Keratinocyte (primary cell): ENCODE measurements around the gene FAM136A. TPM values are rescaled to one million over a fixed set of nuclear protein-coding genes. Genes with fewer than 3 reads are reported as not detected.
"Not testable (repeated sequence)": the region's sequence is repeated elsewhere in the genome, so short reads cannot be mapped to it uniquely, and the experiment has no call there.

ENCODE experiments used
- DNase-seq: peaks from one replicate; pipeline ENCODE4 v3.0.0-alpha.2; 2011; ENCODE audit warnings: low read depth, missing footprints, low spot score
- FAIRE-seq: peaks from 2 replicates; lab custom pipeline; 2011; peaks lifted over from hg19 to GRCh38; lab: Jason Lieb, UNC
- H2AFZ ChIP-seq: 2 replicates; pipeline ENCODE4 v1.6.0; 2012; ENCODE audit warnings: low read length, control low read depth, inconsistent platforms; ENCODE audit not compliant: control insufficient read depth
- H3K27ac ChIP-seq: 2 replicates; pipeline ENCODE4 v1.5.1; 2011; ENCODE audit warnings: low read length; ENCODE audit not compliant: control insufficient read depth, insufficient read depth
- H3K27me3 ChIP-seq: 3 replicates; pipeline ENCODE4 v1.6.0; 2011; ENCODE audit warnings: low read length; ENCODE audit not compliant: control insufficient read depth, insufficient read depth; ENCODE audit errors: extremely low read depth
- H3K36me3 ChIP-seq, 2 experiments: 2 replicates in 1 of 2; 3 replicates in 1 of 2; pipeline ENCODE4 v1.5.1; 2011; ENCODE audit warnings: low read length in 2 of 2, mild to moderate bottlenecking in 1 of 2; ENCODE audit not compliant: control insufficient read depth in 2 of 2, insufficient read depth in 2 of 2; ENCODE audit errors: extremely low read depth in 1 of 2
- H3K4me1 ChIP-seq: 3 replicates; pipeline ENCODE4 v1.5.1; 2011; ENCODE audit warnings: low read length; ENCODE audit not compliant: control insufficient read depth, insufficient read depth; ENCODE audit errors: extremely low read depth
- H3K4me2 ChIP-seq: 3 replicates; pipeline ENCODE4 v1.6.0; 2011; ENCODE audit warnings: low read depth, low read length; ENCODE audit not compliant: control insufficient read depth, insufficient read depth; ENCODE audit errors: extremely low read depth
- H3K4me3 ChIP-seq, 3 experiments: fragments of 200-600 bp in 1 of 3; sonication (generic) in 1 of 3; 2 replicates in 2 of 3; 3 replicates in 1 of 3; pipeline ENCODE4 v1.5.1; 2011 to 2016; ENCODE audit warnings: low read length in 3 of 3, mild to moderate bottlenecking in 3 of 3, control low read depth in 2 of 3, inconsistent platforms in 1 of 3, low read depth in 1 of 3, mixed read lengths in 1 of 3, mixed run types in 1 of 3, moderate library complexity in 1 of 3; ENCODE audit not compliant: control insufficient read depth in 2 of 3, insufficient read depth in 2 of 3; ENCODE audit errors: extremely low read depth in 1 of 3
- H3K79me2 ChIP-seq: 2 replicates; pipeline ENCODE4 v1.6.0; 2012; ENCODE audit warnings: low read length; ENCODE audit not compliant: control insufficient read depth, insufficient read depth
- H3K9ac ChIP-seq: 3 replicates; pipeline ENCODE4 v1.6.0; 2011; ENCODE audit warnings: low read length; ENCODE audit not compliant: control insufficient read depth, insufficient read depth; ENCODE audit errors: extremely low read depth
- H3K9me1 ChIP-seq: 3 replicates; pipeline ENCODE4 v1.6.0; 2011; ENCODE audit warnings: low read length; ENCODE audit not compliant: control insufficient read depth, insufficient read depth; ENCODE audit errors: extremely low read depth
- H3K9me3 ChIP-seq: 2 replicates; pipeline ENCODE4 v1.5.1; 2012; ENCODE audit warnings: low read depth, low read length; ENCODE audit not compliant: control insufficient read depth
- H4K20me1 ChIP-seq: 3 replicates; pipeline ENCODE4 v1.6.0; 2011; ENCODE audit warnings: low read length; ENCODE audit not compliant: control insufficient read depth, insufficient read depth; ENCODE audit errors: extremely low read depth
- CTCF ChIP-seq, 3 experiments: IDR thresholded peaks in 1 of 3; conservative IDR thresholded peaks in 1 of 3; optimal IDR thresholded peaks in 1 of 3; 2 replicates in 2 of 3; 3 replicates in 1 of 3; pipeline versions ENCODE3 to v1.5.1; 2011; ENCODE audit warnings: low read length in 3 of 3, mild to moderate bottlenecking in 3 of 3, moderate library complexity in 2 of 3, control low read depth in 1 of 3, inconsistent platforms in 1 of 3; ENCODE audit not compliant: insufficient read depth in 2 of 3; ENCODE audit errors: extremely low read depth in 1 of 3
- EZH2 ChIP-seq: IDR thresholded peaks from one replicate; pipeline ENCODE4 v1.6.1; 2012; ENCODE audit warnings: inconsistent platforms, mild to moderate bottlenecking, low read length, moderate library complexity
- dilution Hi-C: fragments of 300-500 bp; cut with MboI; formaldehyde crosslinking; loops from one replicate; pipeline ENCODE4 v1.7.0; 2020; ENCODE audit warnings: low sequenced_read_pairs; ENCODE audit not compliant: extremely low pct_ligation_motif_present
- polyA plus RNA-seq, 5 experiments: library from polyadenylated mRNA; depleted of rRNA in 3 of 5; stranded (reverse) in 3 of 5; stranded (forward) in 1 of 5; unstranded in 1 of 5; fragments of >200 nt; gene quantifications; 1 replicate in 1 of 5; 2 replicates in 3 of 5; 3 replicates in 1 of 5; pipeline versions ENCODE4 v1.2.1 to v1.2.3, GENCODE V29; 2011 to 2012; ENCODE audit warnings: missing spikeins in 2 of 5, low read depth in 1 of 5, low replicate concordance in 1 of 5

FAM136A gene
- polyA plus RNA-seq, 1 donor (not counting 4 experiments of a cell fraction or from before 2014, with no cell fraction given), result 35.8 TPM

- FAIRE-seq (no peak), DNase-seq (no peak)
- dilution Hi-C loops, result loop anchor here (25.0 kb wide), 2 partner anchors 336 to 486 kb away; partner anchors contain the start of gene FIGLA
- H3K79me2 ChIP-seq, result peaks cover 12% of the 10 kb centered on the region
- peak overlapping the region; percentile 72 for H3K27ac ChIP-seq
- peaks cover 7 to 8% of the 10 kb centered on the region in 2 experiments for H3K36me3 ChIP-seq
- no peak for TF ChIP-seq EZH2
- no peak for TF ChIP-seq CTCF (optimal IDR thresholded peaks at IDR 0.05 in 1 of 3, IDR thresholded peaks at IDR 0.05 in 1 of 3, conservative IDR thresholded peaks at IDR 0.05 in 1 of 3; ENCODE audit: extremely low read depth in 1 of 3, insufficient read depth in 2 of 3, low read length in 3 of 3)
- peak overlapping the region; percentile 92 for H2AFZ ChIP-seq
- no peaks in the 10 kb centered on the region for H3K9me1 ChIP-seq
- H3K9me3 ChIP-seq, result no peaks in the 10 kb centered on the region
- no peaks in the 10 kb centered on the region for H3K27me3 ChIP-seq
- H3K9ac ChIP-seq, result peak overlapping the region; percentile 91
- H3K4me2 ChIP-seq, result peak overlapping the region; percentile 67
- peaks cover 27% of the 10 kb centered on the region for H3K4me1 ChIP-seq
- H3K4me3 ChIP-seq, result peak overlapping the region; percentile 82 to 91 (median 84)
- no peaks in the 10 kb centered on the region for H4K20me1 ChIP-seq
Observed at GRCh38 chr2:70300771-70301343, 1.0 kb downstream of the FAM136A start.

GRCh38 chr2:70297828-70298227, 4.0 kb downstream of the FAM136A start:
- H3K27me3 ChIP-seq, result not testable (repeated sequence)

More at GRCh38 chr2:70297828-70298227, 4.0 kb downstream of the FAM136A start:
- H3K9me3 ChIP-seq, H3K9me1 ChIP-seq, H2AFZ ChIP-seq, H3K9ac ChIP-seq, H3K4me2 ChIP-seq, FAIRE-seq, dilution Hi-C loops, H4K20me1 ChIP-seq, H3K4me3 ChIP-seq, DNase-seq, H3K27ac ChIP-seq, H3K36me3 ChIP-seq: not testable (repeated sequence)
- Histone ChIP-seq H3K79me2 (peaks cover 17% of the 10 kb centered on the region), H3K4me1 (peaks cover 13% of the 10 kb centered on the region)
